ENCODE measurements around the gene BLM.
"Not testable (repeated sequence)": the region's sequence is repeated elsewhere in the genome, so short reads cannot be mapped to it uniquely, and the experiment has no call there.

The BLM gene

GRCh38 chr15:90823455-90823974 lies 106.4 kb downstream of the BLM start:
- DNase-seq = no peak

GRCh38 chr15:90825115-90825899 lies 108.2 kb downstream of the BLM start:
- not testable (repeated sequence) for DNase-seq

GRCh38 chr15:90826206-90826885 lies 109.2 kb downstream of the BLM start:
- not testable (repeated sequence) for DNase-seq

GRCh38 chr15:90826886-90827435 lies 109.8 kb downstream of the BLM start:
- no peak for DNase-seq

- no peak for DNase-seq
Observed at GRCh38 chr15:90828111-90828510, 111.0 kb downstream of the BLM start.

- DNase-seq = no peak
Observed at GRCh38 chr15:90829126-90829525, 112.0 kb downstream of the BLM start.

- DNase-seq = no peak
Observed at GRCh38 chr15:90829942-90830440, 112.8 kb downstream of the BLM start.

- no peak for DNase-seq
Observed at GRCh38 chr15:90834626-90835025, 117.5 kb downstream of the BLM start.

- DNase-seq = no peak
Observed at GRCh38 chr15:90836296-90836871, 119.2 kb downstream of the BLM start.

- no peak for DNase-seq
Observed at GRCh38 chr15:90837094-90837493, 119.9 kb downstream of the BLM start.

GRCh38 chr15:90838139-90838538 lies 121.0 kb downstream of the BLM start:
- no peak for DNase-seq

- DNase-seq = no peak
Observed at GRCh38 chr15:90838544-90838943, 121.4 kb downstream of the BLM start.

GRCh38 chr15:90839187-90840071 lies 122.3 kb downstream of the BLM start:
- no peak for DNase-seq

- DNase-seq = no peak
Observed at GRCh38 chr15:90840157-90840855, 123.2 kb downstream of the BLM start.

GRCh38 chr15:90840954-90841353 lies 123.8 kb downstream of the BLM start:
- no peak for DNase-seq

GRCh38 chr15:90844696-90845095 lies 127.5 kb downstream of the BLM start:
- no peak for DNase-seq

- DNase-seq = no peak
Observed at GRCh38 chr15:90845201-90845949, 128.2 kb downstream of the BLM start.

- not testable (repeated sequence) for DNase-seq
Observed at GRCh38 chr15:90849424-90849823, 132.3 kb downstream of the BLM start.

- no peak for DNase-seq
Observed at GRCh38 chr15:90851114-90851513, 134.0 kb downstream of the BLM start.

- DNase-seq = no peak
Observed at GRCh38 chr15:90851940-90852339, 134.8 kb downstream of the BLM start.

GRCh38 chr15:90855139-90855538 lies 138.0 kb downstream of the BLM start:
- no peak for DNase-seq

Measured in NCI-H774 (cell line).